Hepatocyte (in vitro differentiated cells): ENCODE measurements around the gene SPAG16.

ENCODE experiments used
- EZH2 ChIP-seq: fragments of 200-600 bp; sonication (generic); IDR thresholded peaks from 2 replicates; pipeline ENCODE4 v1.6.1; 2016; ENCODE audit warnings: antibody characterized with exemption, mild to moderate bottlenecking, borderline replicate concordance
- EZH2phosphoT487 ChIP-seq: fragments of 200-600 bp; sonication (generic); IDR thresholded peaks from one replicate; pipeline ENCODE4 v1.6.1; 2018; ENCODE audit warnings: antibody characterized with exemption, mild to moderate bottlenecking, low read depth, moderate library complexity; ENCODE audit not compliant: unreplicated experiment, severe bottlenecking
- TF ChIP-seq, protein P1 (sequence below): fragments of 200-600 bp; sonication (generic); IDR thresholded peaks from 2 replicates; pipeline ENCODE4 v1.5.1; 2016; ENCODE audit warnings: antibody characterized with exemption, mild to moderate bottlenecking; ENCODE audit not compliant: poor library complexity

DNA sequence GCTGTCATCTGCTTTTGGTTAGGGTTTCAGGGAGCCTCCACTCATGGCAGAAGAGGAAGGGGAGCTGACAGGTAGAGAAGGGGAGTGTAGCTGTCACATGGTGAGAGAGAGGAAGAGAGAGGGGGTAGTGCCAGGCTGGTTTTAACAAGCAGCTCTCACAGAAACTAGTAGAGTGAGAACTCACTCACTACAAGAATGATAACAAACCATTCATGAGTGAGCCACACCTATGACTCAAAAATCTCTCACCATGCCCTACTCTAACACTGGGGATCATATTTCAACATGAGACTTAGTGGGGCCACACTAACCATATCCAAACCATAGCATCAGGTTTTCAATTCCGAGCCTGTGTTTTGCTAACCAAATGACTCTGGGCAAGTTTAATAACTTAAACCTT lies 851.7 kb downstream of the SPAG16 start:
- TF ChIP-seq, protein P1, sequence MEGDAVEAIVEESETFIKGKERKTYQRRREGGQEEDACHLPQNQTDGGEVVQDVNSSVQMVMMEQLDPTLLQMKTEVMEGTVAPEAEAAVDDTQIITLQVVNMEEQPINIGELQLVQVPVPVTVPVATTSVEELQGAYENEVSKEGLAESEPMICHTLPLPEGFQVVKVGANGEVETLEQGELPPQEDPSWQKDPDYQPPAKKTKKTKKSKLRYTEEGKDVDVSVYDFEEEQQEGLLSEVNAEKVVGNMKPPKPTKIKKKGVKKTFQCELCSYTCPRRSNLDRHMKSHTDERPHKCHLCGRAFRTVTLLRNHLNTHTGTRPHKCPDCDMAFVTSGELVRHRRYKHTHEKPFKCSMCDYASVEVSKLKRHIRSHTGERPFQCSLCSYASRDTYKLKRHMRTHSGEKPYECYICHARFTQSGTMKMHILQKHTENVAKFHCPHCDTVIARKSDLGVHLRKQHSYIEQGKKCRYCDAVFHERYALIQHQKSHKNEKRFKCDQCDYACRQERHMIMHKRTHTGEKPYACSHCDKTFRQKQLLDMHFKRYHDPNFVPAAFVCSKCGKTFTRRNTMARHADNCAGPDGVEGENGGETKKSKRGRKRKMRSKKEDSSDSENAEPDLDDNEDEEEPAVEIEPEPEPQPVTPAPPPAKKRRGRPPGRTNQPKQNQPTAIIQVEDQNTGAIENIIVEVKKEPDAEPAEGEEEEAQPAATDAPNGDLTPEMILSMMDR: no peak
- TF ChIP-seq EZH2 (no peak), EZH2phosphoT487 (no peak)
